ENCODE data around the gene TANGO2.

The TANGO2 gene

GRCh38 chr22:20010307-20011122, 10.4 kb upstream of the TANGO2 start:
- WGBS, 2 donors (ENCODE audit: extremely low coverage in 2 of 2, insufficient read length in 2 of 2, insufficient replicate concordance in 1 of 2) = no CpG with 5 or more reads among the region's 14 CpGs
- no peak overlapping the region for H2BK12ac ChIP-seq (ENCODE audit: low read length)
- H3K4ac ChIP-seq (ENCODE audit: low read length) = no peak overlapping the region
- H4K8ac ChIP-seq (ENCODE audit: low read depth, low read length) = no peak overlapping the region
- no peak overlapping the region for H3K14ac ChIP-seq (ENCODE audit: low read length)
- DNase-seq (ENCODE audit: low spot score) = no peak
- no peak overlapping the region for H3K27ac ChIP-seq (replicated peaks; ENCODE audit: low read length)
- H2BK5ac ChIP-seq (ENCODE audit: low read length) = no peak overlapping the region
- no peak overlapping the region for H2AFZ ChIP-seq (ENCODE audit: low read length)
- H3K4me1 ChIP-seq (ENCODE audit: control insufficient read depth in 2 of 2, insufficient read depth in 1 of 2, low read depth in 1 of 2, low read length in 2 of 2) = peaks cover 3 to 7% of the 10 kb centered on the region in 2 donors
- no peaks in the 10 kb centered on the region for H3K36me3 ChIP-seq (replicated peaks in 1 of 2; ENCODE audit: control insufficient read depth in 2 of 2, insufficient read depth in 2 of 2, low read length in 2 of 2)
- peak overlapping the region; percentile 39 for H2BK15ac ChIP-seq (ENCODE audit: low read length)
- H3K23ac ChIP-seq (ENCODE audit: low read depth, low read length, poor library complexity) = peak overlapping the region; percentile 69
- H3K4me3 ChIP-seq (ENCODE audit: low read length in 2 of 2) = no peak overlapping the region
- no peak overlapping the region for H4K91ac ChIP-seq (ENCODE audit: low read depth, low read length, poor library complexity)
- no peak overlapping the region for H3K9ac ChIP-seq (ENCODE audit: low read depth, low read length, poor library complexity)
- peaks cover 5% of the 10 kb centered on the region for H3K79me1 ChIP-seq (ENCODE audit: low read depth, low read length)
- H2AK5ac ChIP-seq (ENCODE audit: low read depth, low read length) = no peak overlapping the region
- H3K18ac ChIP-seq (ENCODE audit: low read length) = no peak overlapping the region
- H2BK120ac ChIP-seq (ENCODE audit: low read depth, low read length) = no peak overlapping the region
- H3K4me2 ChIP-seq (ENCODE audit: insufficient read depth, low read length, poor library complexity, severe bottlenecking) = no peak overlapping the region
- no peaks in the 10 kb centered on the region for H3K9me3 ChIP-seq (replicated peaks in 1 of 2; ENCODE audit: control insufficient read depth in 2 of 2, insufficient read depth in 1 of 2, low read depth in 1 of 2, low read length in 2 of 2)
- H3K27me3 ChIP-seq (ENCODE audit: control insufficient read depth in 3 of 3, insufficient read depth in 3 of 3, low read depth in 1 of 3, low read length in 3 of 3) = peaks cover 0 to 12% (median 12%) of the 10 kb centered on the region in 3 experiments

- Histone ChIP-seq H2BK15ac (ENCODE audit: low read length) (peak overlapping the region; percentile 39), H3K23ac (ENCODE audit: low read depth, low read length, poor library complexity) (peak overlapping the region; percentile 69), H3K4me3 (ENCODE audit: low read length in 2 of 2) (no peak overlapping the region), H2BK120ac (ENCODE audit: low read depth, low read length) (no peak overlapping the region), H4K8ac (ENCODE audit: low read depth, low read length) (peak overlapping the region; percentile 7), H3K9me3 (replicated peaks in 1 of 2; ENCODE audit: control insufficient read depth in 2 of 2, insufficient read depth in 1 of 2, low read depth in 1 of 2, low read length in 2 of 2) (no peaks in the 10 kb centered on the region), H3K14ac (ENCODE audit: low read length) (no peak overlapping the region), H3K4me1 (ENCODE audit: control insufficient read depth in 2 of 2, insufficient read depth in 1 of 2, low read depth in 1 of 2, low read length in 2 of 2) (peaks cover 3 to 7% of the 10 kb centered on the region in 2 donors), H3K4me2 (ENCODE audit: insufficient read depth, low read length, poor library complexity, severe bottlenecking) (no peak overlapping the region), H3K36me3 (replicated peaks in 1 of 2; ENCODE audit: control insufficient read depth in 2 of 2, insufficient read depth in 2 of 2, low read length in 2 of 2) (no peaks in the 10 kb centered on the region), H3K27ac (replicated peaks; ENCODE audit: low read length) (no peak overlapping the region), H2AK5ac (ENCODE audit: low read depth, low read length) (peak overlapping the region; percentile 44), H3K79me1 (ENCODE audit: low read depth, low read length) (peaks cover 5% of the 10 kb centered on the region), H2BK12ac (ENCODE audit: low read length) (no peak overlapping the region), H3K4ac (ENCODE audit: low read length) (no peak overlapping the region), H3K27me3 (ENCODE audit: control insufficient read depth in 3 of 3, insufficient read depth in 3 of 3, low read depth in 1 of 3, low read length in 3 of 3) (peaks cover 0 to 18% (median 16%) of the 10 kb centered on the region in 3 experiments), H3K18ac (ENCODE audit: low read length) (no peak overlapping the region), H2BK5ac (ENCODE audit: low read length) (peak overlapping the region; percentile 72), H2AFZ (ENCODE audit: low read length) (no peak overlapping the region), H3K9ac (ENCODE audit: low read depth, low read length, poor library complexity) (peak overlapping the region; percentile 57), H4K91ac (ENCODE audit: low read depth, low read length, poor library complexity) (no peak overlapping the region)
- no peak for DNase-seq (ENCODE audit: low spot score)
- WGBS, 2 donors (ENCODE audit: extremely low coverage in 2 of 2, insufficient read length in 2 of 2, insufficient replicate concordance in 1 of 2) = no CpG with 5 or more reads among the region's 20 CpGs
Measured at GRCh38 chr22:20011123-20011992, 9.6 kb upstream of the TANGO2 start.

GRCh38 chr22:20011993-20012740, 8.7 kb upstream of the TANGO2 start:
- Histone ChIP-seq H3K4me1 (ENCODE audit: control insufficient read depth in 2 of 2, insufficient read depth in 1 of 2, low read depth in 1 of 2, low read length in 2 of 2) (peaks cover 6 to 7% of the 10 kb centered on the region in 2 donors), H3K36me3 (replicated peaks in 1 of 2; ENCODE audit: control insufficient read depth in 2 of 2, insufficient read depth in 2 of 2, low read length in 2 of 2) (no peaks in the 10 kb centered on the region), H3K4me2 (ENCODE audit: insufficient read depth, low read length, poor library complexity, severe bottlenecking) (no peak overlapping the region), H3K14ac (ENCODE audit: low read length) (no peak overlapping the region), H3K27ac (replicated peaks; ENCODE audit: low read length) (no peak overlapping the region), H2BK5ac (ENCODE audit: low read length) (peak overlapping the region; percentile 42), H2BK15ac (ENCODE audit: low read length) (no peak overlapping the region), H3K4ac (ENCODE audit: low read length) (peak overlapping the region; percentile 12), H3K79me1 (ENCODE audit: low read depth, low read length) (peaks cover 5% of the 10 kb centered on the region), H2AFZ (ENCODE audit: low read length) (no peak overlapping the region), H3K23ac (ENCODE audit: low read depth, low read length, poor library complexity) (peak overlapping the region; percentile 90), H2BK12ac (ENCODE audit: low read length) (peak overlapping the region; percentile 79), H4K8ac (ENCODE audit: low read depth, low read length) (no peak overlapping the region), H3K9ac (ENCODE audit: low read depth, low read length, poor library complexity) (no peak overlapping the region), H3K9me3 (replicated peaks in 1 of 2; ENCODE audit: control insufficient read depth in 2 of 2, insufficient read depth in 1 of 2, low read depth in 1 of 2, low read length in 2 of 2) (no peaks in the 10 kb centered on the region), H2AK5ac (ENCODE audit: low read depth, low read length) (peak overlapping the region; percentile 88), H3K4me3 (ENCODE audit: low read length in 2 of 2) (no peak overlapping the region), H3K18ac (ENCODE audit: low read length) (peak overlapping the region; percentile 67), H3K27me3 (ENCODE audit: control insufficient read depth in 3 of 3, insufficient read depth in 3 of 3, low read depth in 1 of 3, low read length in 3 of 3) (peaks cover 0 to 19% (median 18%) of the 10 kb centered on the region in 3 experiments), H2BK120ac (ENCODE audit: low read depth, low read length) (no peak overlapping the region), H4K91ac (ENCODE audit: low read depth, low read length, poor library complexity) (no peak overlapping the region)
- no peak for DNase-seq (ENCODE audit: low spot score)
- WGBS, 2 donors (ENCODE audit: extremely low coverage in 2 of 2, insufficient read length in 2 of 2, insufficient replicate concordance in 1 of 2) = no CpG with 5 or more reads among the region's 7 CpGs
